Nephron (organoid): ENCODE data around the gene TEPSIN.
A peak's percentile ranks its signal among the peaks of the same experiment; 100 is the strongest.

ENCODE experiments used
- H3K27ac Mint-ChIP-seq, 3 experiments: 2 replicates each; pipeline ENCODE4 v1.8.0; 2020; ENCODE audit warnings: mixed read lengths in 3 of 3, mild to moderate bottlenecking in 2 of 3, moderate library complexity in 1 of 3
- H3K27me3 Mint-ChIP-seq: 2 replicates; pipeline ENCODE4 v1.8.0; 2021; ENCODE audit warnings: low read depth, mild to moderate bottlenecking, moderate library complexity, mixed read lengths
- H3K36me3 Mint-ChIP-seq: 2 replicates; pipeline ENCODE4 v1.8.0; 2020; ENCODE audit warnings: low read depth, mixed read lengths
- H3K4me1 Mint-ChIP-seq: 2 replicates; pipeline ENCODE4 v1.8.0; 2020; ENCODE audit warnings: mixed read lengths
- H3K4me3 Mint-ChIP-seq, 3 experiments: 2 replicates each; pipeline ENCODE4 v1.8.0; 2020; ENCODE audit warnings: mild to moderate bottlenecking in 3 of 3, mixed read lengths in 3 of 3, moderate library complexity in 2 of 3
- H3K9me3 Mint-ChIP-seq: 2 replicates; pipeline ENCODE4 v1.8.0; 2020; ENCODE audit warnings: mixed read lengths
- CTCF ChIP-seq, 3 experiments: fragments of 200-600 bp; sonication (generic); IDR thresholded peaks; one replicate each; pipeline ENCODE4 v1.5.0; 2021; ENCODE audit warnings: antibody characterized with exemption in 3 of 3; ENCODE audit not compliant: unreplicated experiment in 3 of 3

The TEPSIN gene

GRCh38 chr17:81243333-81243664 lies 4.4 kb upstream of the TEPSIN start:
- H3K27ac Mint-ChIP-seq = no peak overlapping the region
- H3K27me3 Mint-ChIP-seq = no peaks in the 10 kb centered on the region
- H3K36me3 Mint-ChIP-seq = peaks cover 6% of the 10 kb centered on the region
- H3K4me1 Mint-ChIP-seq = peaks cover 14% of the 10 kb centered on the region
- H3K9me3 Mint-ChIP-seq = no peaks in the 10 kb centered on the region
- peak overlapping the region in 1 of 3 experiments; percentile 20 for H3K4me3 Mint-ChIP-seq
- no peak for TF ChIP-seq CTCF (IDR thresholded peaks at IDR 0.05; ENCODE audit: unreplicated experiment in 3 of 3)

- H3K4me1 Mint-ChIP-seq = peaks cover 18% of the 10 kb centered on the region
- no peak for TF ChIP-seq CTCF (IDR thresholded peaks at IDR 0.05; ENCODE audit: unreplicated experiment in 3 of 3)
- H3K9me3 Mint-ChIP-seq = no peaks in the 10 kb centered on the region
- peak overlapping the region; percentile 29 to 53 (median 43) for H3K4me3 Mint-ChIP-seq
- H3K36me3 Mint-ChIP-seq = peaks cover 3% of the 10 kb centered on the region
- no peaks in the 10 kb centered on the region for H3K27me3 Mint-ChIP-seq
- H3K27ac Mint-ChIP-seq = no peak overlapping the region
These were observed 3.8 kb upstream of the TEPSIN start for GRCh38 chr17:81242421-81243332.

- peak; percentile 69 to 72 (median 70) for TF ChIP-seq CTCF (IDR thresholded peaks at IDR 0.05; ENCODE audit: unreplicated experiment in 3 of 3)
- no peaks in the 10 kb centered on the region for H3K27me3 Mint-ChIP-seq
These were observed 3.0 kb upstream of the TEPSIN start for GRCh38 chr17:81241648-81242420.

GRCh38 chr17:81241203-81241602 lies 2.3 kb upstream of the TEPSIN start:
- H3K4me1 Mint-ChIP-seq = peaks cover 19% of the 10 kb centered on the region
- H3K36me3 Mint-ChIP-seq = peaks cover 3% of the 10 kb centered on the region
- H3K27me3 Mint-ChIP-seq = no peaks in the 10 kb centered on the region
- no peaks in the 10 kb centered on the region for H3K9me3 Mint-ChIP-seq
- no peak for TF ChIP-seq CTCF (IDR thresholded peaks at IDR 0.05; ENCODE audit: unreplicated experiment in 3 of 3)
- H3K27ac Mint-ChIP-seq = no peak overlapping the region
- H3K4me3 Mint-ChIP-seq = peak overlapping the region; percentile 68 to 95 (median 91)

More at GRCh38 chr17:81241648-81242420, 3.0 kb upstream of the TEPSIN start:
- Mint-ChIP-seq H3K36me3 (peaks cover 3% of the 10 kb centered on the region), H3K27ac (no peak overlapping the region), H3K4me3 (peak overlapping the region; percentile 68 to 91 (median 71)), H3K9me3 (no peaks in the 10 kb centered on the region), H3K4me1 (peaks cover 19% of the 10 kb centered on the region)

- no peaks in the 10 kb centered on the region for H3K9me3 Mint-ChIP-seq
- H3K36me3 Mint-ChIP-seq = peaks cover 3% of the 10 kb centered on the region
- H3K4me3 Mint-ChIP-seq = peak overlapping the region; percentile 68 to 95 (median 91)
- TF ChIP-seq CTCF (IDR thresholded peaks at IDR 0.05; ENCODE audit: unreplicated experiment in 3 of 3) = no peak
- no peaks in the 10 kb centered on the region for H3K27me3 Mint-ChIP-seq
- peaks cover 19% of the 10 kb centered on the region for H3K4me1 Mint-ChIP-seq
- H3K27ac Mint-ChIP-seq = no peak overlapping the region
These were observed 1.9 kb upstream of the TEPSIN start for GRCh38 chr17:81240761-81241160.
